ES-I3 (cell line): ENCODE data around the gene PC.
"Not testable (repeated sequence)": the region's sequence is repeated elsewhere in the genome, so short reads cannot be mapped to it uniquely, and the experiment has no call there.

Source experiments
- H3K36me3 ChIP-seq: 2 replicates; pipeline ENCODE4 v1.6.1; 2013; ENCODE audit warnings: mild to moderate bottlenecking, low read length, control low read depth, moderate library complexity; ENCODE audit not compliant: insufficient read depth
- H3K4me1 ChIP-seq: 2 replicates; pipeline ENCODE4 v1.6.1; 2013; ENCODE audit warnings: mild to moderate bottlenecking, control low read depth, low read length; ENCODE audit not compliant: insufficient read depth
- H3K9ac ChIP-seq: 2 replicates; pipeline ENCODE4 v1.6.1; 2013; ENCODE audit warnings: low read depth, mild to moderate bottlenecking, low read length, moderate library complexity
- H3K9me3 ChIP-seq: 2 replicates; pipeline ENCODE4 v1.6.1; 2013; ENCODE audit warnings: mild to moderate bottlenecking, low read length, moderate library complexity; ENCODE audit not compliant: control insufficient read depth, insufficient read depth

PC gene

GRCh38 chr11:66971488-66971887 is 13.3 kb upstream of the PC start:
- H3K4me1 ChIP-seq = peaks cover 12% of the 10 kb centered on the region
- H3K9ac ChIP-seq = no peak overlapping the region
- no peaks in the 10 kb centered on the region for H3K36me3 ChIP-seq
- peaks cover 3% of the 10 kb centered on the region; the same call in 1 of the 2 replicates for H3K9me3 ChIP-seq

- Histone ChIP-seq H3K4me1 (peaks cover 12% of the 10 kb centered on the region), H3K9me3 (peaks cover 3% of the 10 kb centered on the region; the same call in 1 of the 2 replicates), H3K9ac (no peak overlapping the region), H3K36me3 (no peaks in the 10 kb centered on the region)
Observed at GRCh38 chr11:66970807-66971442, 12.7 kb upstream of the PC start.

- H3K36me3 ChIP-seq = no peaks in the 10 kb centered on the region
- peaks cover 3% of the 10 kb centered on the region; the same call in 1 of the 2 replicates for H3K9me3 ChIP-seq
- H3K9ac ChIP-seq = no peak overlapping the region
- peaks cover 11% of the 10 kb centered on the region for H3K4me1 ChIP-seq
Observed at GRCh38 chr11:66970371-66970806, 12.2 kb upstream of the PC start.

- Histone ChIP-seq H3K36me3 (no peaks in the 10 kb centered on the region), H3K9ac (no peak overlapping the region), H3K4me1 (peaks cover 6% of the 10 kb centered on the region), H3K9me3 (peaks cover 3% of the 10 kb centered on the region; the same call in 1 of the 2 replicates)
Observed at GRCh38 chr11:66969584-66970225, 11.5 kb upstream of the PC start.

GRCh38 chr11:66967670-66968425 is 9.7 kb upstream of the PC start:
- Histone ChIP-seq H3K9me3 (peaks cover 3% of the 10 kb centered on the region; the same call in 1 of the 2 replicates), H3K9ac (no peak overlapping the region), H3K4me1 (no peaks in the 10 kb centered on the region; the same call in 1 of the 2 replicates), H3K36me3 (no peaks in the 10 kb centered on the region)

- Histone ChIP-seq H3K4me1 (no peaks in the 10 kb centered on the region; the same call in 1 of the 2 replicates), H3K9me3 (peaks cover 3% of the 10 kb centered on the region; the same call in 1 of the 2 replicates), H3K36me3 (no peaks in the 10 kb centered on the region), H3K9ac (no peak overlapping the region)
Observed at GRCh38 chr11:66966351-66966750, 8.2 kb upstream of the PC start.

- no peak overlapping the region for H3K9ac ChIP-seq
- H3K36me3 ChIP-seq = no peaks in the 10 kb centered on the region
- H3K4me1 ChIP-seq = no peaks in the 10 kb centered on the region; the same call in 1 of the 2 replicates
Observed at GRCh38 chr11:66964495-66964894, 6.3 kb upstream of the PC start.

GRCh38 chr11:66962801-66963200 is 4.6 kb upstream of the PC start:
- Histone ChIP-seq H3K4me1 (peaks cover 5% of the 10 kb centered on the region; the same call in 1 of the 2 replicates), H3K9me3 (no peaks in the 10 kb centered on the region), H3K9ac (no peak overlapping the region)

More at GRCh38 chr11:66964495-66964894, 6.3 kb upstream of the PC start:
- no peaks in the 10 kb centered on the region for H3K9me3 ChIP-seq

GRCh38 chr11:66962247-66962646 is 4.1 kb upstream of the PC start:
- Histone ChIP-seq H3K9me3 (no peaks in the 10 kb centered on the region), H3K9ac (no peak overlapping the region), H3K4me1 (peaks cover 5% of the 10 kb centered on the region; the same call in 1 of the 2 replicates), H3K36me3 (no peaks in the 10 kb centered on the region)

More at GRCh38 chr11:66962801-66963200, 4.6 kb upstream of the PC start:
- H3K36me3 ChIP-seq = no peaks in the 10 kb centered on the region

- not testable (repeated sequence) for H3K4me1 ChIP-seq, H3K36me3 ChIP-seq
Observed at GRCh38 chr11:66961691-66962213, 3.6 kb upstream of the PC start.

GRCh38 chr11:66958956-66959274 is 732 bp upstream of the PC start:
- no peaks in the 10 kb centered on the region for H3K36me3 ChIP-seq
- H3K9me3 ChIP-seq = no peaks in the 10 kb centered on the region
- H3K9ac ChIP-seq = peak overlapping the region; percentile 34
- 0 out of 2 replicates have a peak, but pooled peaks cover 9% of the 10 kb centered on the region for H3K4me1 ChIP-seq

More at GRCh38 chr11:66961691-66962213, 3.6 kb upstream of the PC start:
- H3K9ac ChIP-seq, H3K9me3 ChIP-seq: not testable (repeated sequence)

- H3K36me3 ChIP-seq = no peaks in the 10 kb centered on the region
- H3K9me3 ChIP-seq = no peaks in the 10 kb centered on the region
- peak overlapping the region; percentile 76; the same call in 1 of the 2 replicates for H3K9ac ChIP-seq
- 0 out of 2 replicates have a peak, but pooled peaks cover 9% of the 10 kb centered on the region for H3K4me1 ChIP-seq
Observed at GRCh38 chr11:66957971-66958231, 282 bp downstream of the PC start.

GRCh38 chr11:66956689-66957290 is 1.4 kb downstream of the PC start:
- Histone ChIP-seq H3K9ac (no peak overlapping the region), H3K4me1 (0 out of 2 replicates have a peak, but pooled peaks cover 9% of the 10 kb centered on the region), H3K9me3 (no peaks in the 10 kb centered on the region), H3K36me3 (no peaks in the 10 kb centered on the region)
